ENCODE results near the gene LPP.

The LPP gene

DNA sequence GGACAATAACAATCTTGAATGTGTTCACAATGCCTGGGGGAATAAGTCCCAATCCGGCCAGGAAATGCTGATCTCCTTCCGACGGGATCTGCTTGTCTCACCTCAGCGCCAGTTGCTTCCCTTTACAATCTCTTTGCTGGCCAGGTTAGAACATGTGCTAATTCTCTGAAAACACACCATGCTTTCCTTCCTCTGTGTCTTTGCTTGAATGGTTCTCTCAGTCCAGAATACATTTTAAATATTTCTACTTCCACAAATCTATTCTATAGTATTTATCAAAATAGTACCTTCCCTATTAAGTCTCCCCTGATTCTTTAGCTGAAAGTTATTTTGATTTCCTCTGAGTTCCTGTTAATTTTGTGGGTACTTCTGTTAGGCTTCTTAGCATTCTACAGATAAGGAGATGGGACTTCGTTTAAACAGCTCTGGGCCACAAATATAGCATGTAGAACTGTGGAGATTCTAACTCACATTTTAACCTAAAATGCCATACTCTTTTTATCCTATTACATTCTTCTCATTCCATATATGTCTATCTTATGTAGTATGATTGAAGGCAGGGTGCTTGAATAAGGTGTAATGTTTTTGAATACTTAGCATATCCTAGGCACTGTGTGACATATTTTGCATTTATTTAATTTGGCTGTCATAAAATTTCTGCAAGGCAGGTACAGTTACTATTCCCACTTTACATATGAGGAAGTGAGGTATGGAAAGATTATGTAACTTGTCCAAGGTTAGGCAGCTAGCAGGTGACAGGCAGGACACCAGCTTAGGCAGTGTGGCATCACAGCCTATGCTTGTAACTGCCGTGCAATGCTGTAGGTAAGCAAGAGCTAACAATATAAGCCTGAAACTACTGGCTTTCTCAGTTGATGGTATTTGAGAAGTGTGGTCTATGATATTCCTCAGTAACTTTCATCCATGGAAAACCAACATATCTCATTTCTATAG lies 299.8 kb downstream of the LPP start:
- in situ Hi-C loops (cut with HindIII; ENCODE audit: low pct_ligation_motif_present, low sequenced_read_pairs) = no loop called here
- no peaks in the 10 kb centered on the region for H3K36me3 ChIP-seq (replicated peaks)
- H3K27ac ChIP-seq = no peak overlapping the region
- DNase-seq = no peak
- TF ChIP-seq, protein P1, sequence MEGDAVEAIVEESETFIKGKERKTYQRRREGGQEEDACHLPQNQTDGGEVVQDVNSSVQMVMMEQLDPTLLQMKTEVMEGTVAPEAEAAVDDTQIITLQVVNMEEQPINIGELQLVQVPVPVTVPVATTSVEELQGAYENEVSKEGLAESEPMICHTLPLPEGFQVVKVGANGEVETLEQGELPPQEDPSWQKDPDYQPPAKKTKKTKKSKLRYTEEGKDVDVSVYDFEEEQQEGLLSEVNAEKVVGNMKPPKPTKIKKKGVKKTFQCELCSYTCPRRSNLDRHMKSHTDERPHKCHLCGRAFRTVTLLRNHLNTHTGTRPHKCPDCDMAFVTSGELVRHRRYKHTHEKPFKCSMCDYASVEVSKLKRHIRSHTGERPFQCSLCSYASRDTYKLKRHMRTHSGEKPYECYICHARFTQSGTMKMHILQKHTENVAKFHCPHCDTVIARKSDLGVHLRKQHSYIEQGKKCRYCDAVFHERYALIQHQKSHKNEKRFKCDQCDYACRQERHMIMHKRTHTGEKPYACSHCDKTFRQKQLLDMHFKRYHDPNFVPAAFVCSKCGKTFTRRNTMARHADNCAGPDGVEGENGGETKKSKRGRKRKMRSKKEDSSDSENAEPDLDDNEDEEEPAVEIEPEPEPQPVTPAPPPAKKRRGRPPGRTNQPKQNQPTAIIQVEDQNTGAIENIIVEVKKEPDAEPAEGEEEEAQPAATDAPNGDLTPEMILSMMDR (IDR thresholded peaks at IDR 0.05; ENCODE audit: low read depth, low read length, missing control alignments) = no peak
- no peaks in the 10 kb centered on the region for H3K27me3 ChIP-seq (replicated peaks)
- no peak overlapping the region for H3K4me3 ChIP-seq (ENCODE audit: low read depth, low read length)

DNA sequence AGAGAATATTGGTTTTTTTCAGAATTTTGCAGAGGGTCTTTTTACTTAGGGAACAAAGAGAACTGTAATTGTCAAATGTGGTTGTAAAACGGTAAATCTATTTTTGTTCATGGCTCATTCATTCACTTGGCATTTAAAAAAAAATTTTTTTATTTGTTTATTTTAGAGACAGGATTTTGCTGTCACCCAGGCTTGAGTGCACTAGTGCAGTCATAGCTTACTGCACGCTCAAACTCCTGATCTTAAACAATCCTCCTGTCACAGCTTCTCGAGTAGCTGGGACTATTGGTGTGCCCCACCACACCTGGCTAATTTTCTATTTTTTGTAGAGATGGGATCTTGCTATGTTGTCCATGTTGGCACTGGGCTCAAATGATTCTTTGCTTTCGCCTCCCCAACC lies 301.8 kb downstream of the LPP start:
- Histone ChIP-seq H3K36me3 (replicated peaks) (no peaks in the 10 kb centered on the region), H3K27ac (no peak overlapping the region), H3K27me3 (replicated peaks) (no peaks in the 10 kb centered on the region), H3K4me3 (ENCODE audit: low read depth, low read length) (no peak overlapping the region)
- in situ Hi-C loops (cut with HindIII; ENCODE audit: low pct_ligation_motif_present, low sequenced_read_pairs) = no loop called here
- DNase-seq = no peak
- TF ChIP-seq, protein P1 (IDR thresholded peaks at IDR 0.05; ENCODE audit: low read depth, low read length, missing control alignments) = no peak

DNA sequence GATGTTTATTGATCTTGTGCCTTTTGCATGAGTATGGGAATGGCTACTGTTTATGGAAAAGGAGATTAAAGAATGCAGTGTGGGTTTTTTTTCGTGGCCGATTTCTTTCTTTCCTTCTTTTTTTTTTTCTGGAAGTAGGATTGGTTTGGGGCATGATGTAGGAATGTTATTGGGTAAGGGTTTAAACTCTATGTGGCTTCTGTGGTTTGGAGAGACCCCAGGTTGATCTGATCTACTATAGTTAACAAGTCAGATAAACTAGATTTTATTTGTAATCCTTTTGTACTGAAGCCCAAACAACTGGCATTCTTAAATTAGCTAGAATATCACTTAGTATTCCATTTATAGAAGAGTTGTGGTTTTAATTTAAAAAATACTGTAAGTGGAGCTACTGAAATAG lies 304.8 kb downstream of the LPP start:
- Histone ChIP-seq H3K36me3 (replicated peaks) (no peaks in the 10 kb centered on the region), H3K4me3 (ENCODE audit: low read depth, low read length) (no peak overlapping the region), H3K27me3 (replicated peaks) (no peaks in the 10 kb centered on the region), H3K27ac (no peak overlapping the region)
- TF ChIP-seq, protein P1 (IDR thresholded peaks at IDR 0.05; ENCODE audit: low read depth, low read length, missing control alignments) = no peak
- DNase-seq = no peak
- in situ Hi-C loops (cut with HindIII; ENCODE audit: low pct_ligation_motif_present, low sequenced_read_pairs) = no loop called here

DNA sequence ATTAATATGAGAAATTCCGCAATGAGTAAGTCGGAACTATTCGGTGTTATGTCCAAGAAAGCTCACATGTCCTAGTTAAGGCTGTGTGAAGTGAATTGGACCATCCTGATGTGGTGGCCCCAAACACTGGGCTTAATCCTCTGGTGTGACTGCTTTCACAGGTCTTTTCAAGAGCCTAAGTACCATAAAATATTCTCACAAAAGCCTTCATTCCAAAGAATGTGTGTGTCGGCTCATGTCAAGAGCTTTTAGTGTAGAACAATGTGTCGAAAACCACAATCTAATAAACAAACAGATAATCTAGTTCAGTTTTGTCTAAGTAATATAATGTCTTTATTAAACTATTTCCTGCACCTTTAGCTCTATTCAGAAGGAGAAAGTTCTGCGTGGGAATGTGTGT lies 311.4 kb downstream of the LPP start:
- Histone ChIP-seq H3K27me3 (replicated peaks) (no peaks in the 10 kb centered on the region), H3K27ac (no peak overlapping the region), H3K36me3 (replicated peaks) (no peaks in the 10 kb centered on the region), H3K4me3 (ENCODE audit: low read depth, low read length) (no peak overlapping the region)
- no peak for DNase-seq
- TF ChIP-seq, protein P1 (IDR thresholded peaks at IDR 0.05; ENCODE audit: low read depth, low read length, missing control alignments) = no peak
- in situ Hi-C loops (cut with HindIII; ENCODE audit: low pct_ligation_motif_present, low sequenced_read_pairs) = no loop called here

DNA sequence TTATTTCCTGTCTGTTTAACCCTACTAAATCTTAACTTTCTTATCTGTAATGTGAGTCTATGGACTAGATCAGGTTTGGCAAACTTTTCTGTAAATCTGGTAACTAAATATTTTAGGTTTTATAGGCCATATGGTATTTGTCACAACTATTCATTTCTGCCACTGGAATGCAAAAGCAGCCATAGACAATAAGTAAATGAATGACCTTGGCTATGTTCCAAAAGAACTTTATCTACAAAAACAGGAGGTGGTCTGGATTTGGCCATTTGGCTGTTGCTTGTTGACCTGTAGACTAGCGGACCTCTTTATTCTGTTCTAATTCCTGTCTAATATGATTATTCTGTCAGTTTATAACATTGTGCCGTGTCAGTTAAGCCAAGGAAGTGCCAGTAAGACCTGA lies 314.2 kb downstream of the LPP start:
- in situ Hi-C loops (cut with HindIII; ENCODE audit: low pct_ligation_motif_present, low sequenced_read_pairs) = no loop called here
- no peak overlapping the region for H3K4me3 ChIP-seq (ENCODE audit: low read depth, low read length)
- TF ChIP-seq, protein P1 (IDR thresholded peaks at IDR 0.05; ENCODE audit: low read depth, low read length, missing control alignments) = no peak
- no peaks in the 10 kb centered on the region for H3K27me3 ChIP-seq (replicated peaks)
- no peaks in the 10 kb centered on the region for H3K36me3 ChIP-seq (replicated peaks)
- H3K27ac ChIP-seq = no peak overlapping the region
- DNase-seq = no peak
